H1 (cell line): ENCODE results near the gene CCDC74A. TPM values are rescaled to one million over a fixed set of nuclear protein-coding genes. Genes with fewer than 3 reads are reported as not detected.

Experiments
- HDAC2 ChIP-seq, 2 experiments: fragments of 300-600 bp in 1 of 2; sonication (generic) in 1 of 2; IDR thresholded peaks; 2 replicates each; pipeline ENCODE4 v1.6.1; 2011 to 2012; ENCODE audit warnings: low read depth in 2 of 2, low read length in 2 of 2, mild to moderate bottlenecking in 2 of 2, moderate library complexity in 2 of 2, borderline replicate concordance in 1 of 2, inconsistent platforms in 1 of 2
- RFX5 ChIP-seq: IDR thresholded peaks from 2 replicates; pipeline ENCODE4 v1.6.1; 2011; ENCODE audit warnings: low read depth, low read length, improper control_type of control experiment, borderline replicate concordance
- polyA plus RNA-seq, 7 experiments: library from polyadenylated mRNA; depleted of rRNA in 3 of 7; stranded (reverse) in 5 of 7; unstranded in 2 of 7; fragments of >200 nt in 5 of 7; fragments of 200-250 nt in 2 of 7; gene quantifications; 1 replicate in 5 of 7; 2 replicates in 1 of 7; 4 replicates in 1 of 7; pipeline versions ENCODE4 v1.2.1 to v1.2.3, GENCODE V29; 2011 to 2013; ENCODE audit warnings: missing spikeins in 2 of 7, mixed read lengths in 2 of 7
- total RNA-seq: library from RNA; stranded (reverse); fragmentation: NEBNext Ultra II Directional; extraction: Animal tissue kit (Norgen Biotek cat#: 25700); gene quantifications from 2 replicates; pipeline ENCODE4 v1.2.1, GENCODE V29; 2021

Gene CCDC74A
- total and polyA plus RNA-seq, 2 of the 8 experiments (the other 6 are each of a cell fraction or from before 2014, with no cell fraction given), result 18.1 to 21.0 TPM

- TF ChIP-seq RFX5, result no peak
- TF ChIP-seq HDAC2 (IDR thresholded peaks at IDR 0.05; ENCODE audit: borderline replicate concordance in 1 of 2, low read depth in 2 of 2, low read length in 2 of 2), result no peak
Observed at GRCh38 chr2:131556998-131557397, 29.3 kb downstream of the CCDC74A start (continued).
